Measurements from ENCODE around the gene CFAP141. TPM values are rescaled to one million over a fixed set of nuclear protein-coding genes. Genes with fewer than 3 reads are reported as not detected.
"Not testable (repeated sequence)": the region's sequence is repeated elsewhere in the genome, so short reads cannot be mapped to it uniquely, and the experiment has no call there.

Gene CFAP141
- total RNA-seq, 1 experiment from 2014 or later = not detected

- no peak for DNase-seq (ENCODE audit: low spot score)
Measured at GRCh38 chr1:154208677-154209388, 2.7 kb upstream of the CFAP141 start.

- no peak for DNase-seq (ENCODE audit: low spot score)
Measured at GRCh38 chr1:154207262-154207661, 1.1 kb upstream of the CFAP141 start.

DNA sequence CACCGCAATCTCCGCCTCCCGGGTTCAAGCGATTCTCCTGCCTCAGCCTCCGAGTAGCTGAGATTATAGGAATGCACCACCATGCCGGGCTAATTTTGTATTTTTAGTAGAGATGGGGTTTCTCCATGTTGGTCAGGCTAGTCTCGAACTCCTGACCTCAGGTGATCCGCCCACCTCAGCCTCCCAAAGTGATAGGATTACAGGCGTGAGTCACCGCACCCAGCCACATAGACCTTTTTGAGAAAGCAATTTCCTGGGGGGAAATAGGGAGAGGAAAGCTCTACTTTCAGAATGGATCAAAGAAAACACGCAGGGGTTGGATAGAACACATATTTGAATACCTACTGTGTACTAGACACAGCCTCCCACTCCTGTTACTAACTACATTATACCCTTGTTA lies 355 bp downstream of the CFAP141 start:
- not testable (repeated sequence) for DNase-seq (ENCODE audit: low spot score)

DNA sequence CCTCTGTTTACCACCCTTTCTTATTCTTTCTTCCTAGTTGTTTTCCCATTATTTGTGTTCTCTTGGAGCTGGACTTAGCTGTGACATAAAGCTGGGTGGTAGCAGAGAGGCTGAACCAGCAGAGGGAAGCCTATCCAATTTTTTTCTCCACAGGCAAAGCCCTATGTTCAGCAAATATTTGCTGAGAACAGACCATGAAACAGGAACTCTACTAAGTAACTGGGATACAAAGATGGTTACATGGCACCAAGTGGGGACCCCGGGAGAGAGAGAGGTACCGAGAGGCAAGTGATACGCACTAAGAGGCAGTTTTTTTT lies 6.6 kb downstream of the CFAP141 start:
- DNase-seq (ENCODE audit: low spot score) = no peak

GRCh38 chr1:154198756-154199562 lies 7.2 kb downstream of the CFAP141 start:
- peak; percentile 47 for DNase-seq (ENCODE audit: low spot score)

- no peak for DNase-seq (ENCODE audit: low spot score)
Measured at GRCh38 chr1:154193821-154194220, 12.3 kb downstream of the CFAP141 start.

DNA sequence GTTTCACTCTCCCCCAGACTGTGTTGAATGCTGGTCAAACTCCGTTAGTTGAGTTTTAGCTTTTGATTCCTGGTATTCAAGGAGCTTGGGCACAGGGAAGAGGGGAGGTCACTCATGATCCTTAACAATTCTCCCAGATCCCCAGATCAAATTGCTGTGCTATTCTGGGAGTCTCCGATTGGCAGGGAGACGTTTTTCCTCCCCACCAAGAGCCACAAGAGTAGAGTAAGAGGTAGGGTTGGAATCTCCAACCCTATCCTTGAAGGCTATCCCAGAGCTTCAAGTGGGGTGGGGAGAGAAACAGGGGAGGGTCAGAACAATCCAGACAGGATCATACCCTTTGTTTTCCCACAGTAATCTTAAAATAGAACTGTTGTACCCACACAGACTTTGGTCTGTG lies 13.7 kb downstream of the CFAP141 start:
- no peak for DNase-seq (ENCODE audit: low spot score)

GRCh38 chr1:154191990-154192461 lies 14.1 kb downstream of the CFAP141 start, which contains the start of gene TPM3:
Gene TPM3, minus strand, starts transcription at chr1:154192100. Its CDS starts 82 bp downstream, at chr1:154192018.
- DNase-seq (ENCODE audit: low spot score) = no peak

- no peak for DNase-seq (ENCODE audit: low spot score)
Measured at GRCh38 chr1:154190550-154190949, 15.6 kb downstream of the CFAP141 start.

DNA sequence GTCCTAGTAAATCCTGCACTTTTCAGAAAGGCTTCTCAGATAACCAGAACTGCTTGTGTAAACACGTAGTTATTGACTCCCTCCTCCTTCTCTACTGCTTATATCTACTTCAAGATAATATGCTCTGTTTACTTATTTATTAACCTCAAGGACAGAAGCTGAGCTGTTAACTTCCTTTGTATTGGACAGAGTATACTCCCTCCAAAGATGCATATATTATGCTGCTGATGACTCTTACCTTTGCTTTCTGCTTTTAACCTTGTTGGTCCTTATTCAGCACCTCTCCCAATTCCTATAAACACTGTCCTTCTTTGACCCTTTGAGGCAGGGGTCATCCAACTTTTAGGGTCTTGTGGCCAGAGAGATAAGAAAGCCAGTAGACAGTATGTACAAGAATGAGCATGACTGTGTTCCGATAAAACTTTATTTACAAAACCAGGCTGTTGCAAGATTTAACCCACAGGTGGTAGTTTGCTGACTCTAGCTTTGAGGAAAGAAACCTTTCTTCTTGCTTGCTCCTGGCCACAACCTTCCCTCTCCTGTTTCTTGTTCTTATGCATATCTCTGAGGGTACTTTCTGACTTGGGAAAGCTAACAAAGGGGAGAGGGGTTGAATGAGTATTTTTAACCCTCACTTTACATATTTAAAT lies 19.2 kb downstream of the CFAP141 start:
- no peak for DNase-seq (ENCODE audit: low spot score)

DNA sequence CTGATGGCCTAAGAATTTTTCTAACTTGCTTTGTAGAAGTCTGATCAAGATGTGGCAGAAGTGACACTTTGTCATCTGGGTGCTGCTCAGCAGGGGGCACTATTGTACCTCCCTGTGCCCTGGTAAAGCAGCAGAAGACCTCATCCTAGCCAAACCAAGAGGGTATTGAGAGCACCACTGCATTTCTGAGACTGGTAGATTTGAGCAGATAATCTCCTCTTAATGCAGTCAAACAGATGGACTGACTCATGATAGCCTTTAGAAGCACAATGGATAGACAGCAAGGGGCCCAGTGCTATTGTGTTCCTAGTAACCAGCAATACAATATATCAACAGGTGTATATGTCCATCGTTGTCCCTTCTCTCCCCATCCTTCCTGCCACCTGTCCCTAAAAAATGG lies 20.0 kb downstream of the CFAP141 start:
- DNase-seq (ENCODE audit: low spot score) = no peak

- DNase-seq (ENCODE audit: low spot score) = peak; percentile 98
Measured at GRCh38 chr1:154183046-154183915, 22.9 kb downstream of the CFAP141 start.

DNA sequence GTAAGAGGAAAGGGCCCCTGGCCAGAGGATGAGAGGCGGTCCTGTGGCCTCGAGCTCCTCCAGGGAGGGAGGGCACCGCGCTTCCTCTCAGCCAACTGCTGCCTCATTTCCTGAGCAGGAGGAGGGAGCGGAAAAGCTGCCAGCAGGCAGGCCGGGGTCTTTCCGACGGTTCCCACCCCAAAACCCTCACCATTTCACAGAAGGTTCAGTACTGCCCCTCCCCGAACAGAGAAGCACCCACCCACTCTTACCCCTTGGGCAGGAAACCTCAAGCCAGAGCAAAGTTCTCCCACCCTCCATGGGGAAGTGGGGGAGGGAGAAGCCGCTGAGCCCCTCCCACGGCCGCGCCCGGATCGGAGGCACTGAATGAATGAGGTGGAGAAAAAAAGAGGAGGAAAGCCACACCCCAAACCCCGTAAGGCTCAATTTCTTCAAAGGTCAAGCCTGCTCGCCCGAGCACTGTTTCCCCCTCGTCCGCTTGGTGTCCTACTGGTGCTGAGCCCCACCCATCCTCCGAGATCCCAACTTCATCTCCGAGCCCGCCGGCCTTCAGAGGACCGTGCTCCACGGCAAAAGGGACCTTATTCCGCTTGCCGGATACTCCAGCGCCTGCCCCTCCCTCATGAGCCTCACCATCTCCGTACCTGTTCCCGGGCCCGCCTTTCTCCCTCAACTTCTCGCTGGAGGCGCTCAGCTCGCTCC lies 23.6 kb downstream of the CFAP141 start:
- peak; percentile 72 for DNase-seq (ENCODE audit: low spot score)

DNA sequence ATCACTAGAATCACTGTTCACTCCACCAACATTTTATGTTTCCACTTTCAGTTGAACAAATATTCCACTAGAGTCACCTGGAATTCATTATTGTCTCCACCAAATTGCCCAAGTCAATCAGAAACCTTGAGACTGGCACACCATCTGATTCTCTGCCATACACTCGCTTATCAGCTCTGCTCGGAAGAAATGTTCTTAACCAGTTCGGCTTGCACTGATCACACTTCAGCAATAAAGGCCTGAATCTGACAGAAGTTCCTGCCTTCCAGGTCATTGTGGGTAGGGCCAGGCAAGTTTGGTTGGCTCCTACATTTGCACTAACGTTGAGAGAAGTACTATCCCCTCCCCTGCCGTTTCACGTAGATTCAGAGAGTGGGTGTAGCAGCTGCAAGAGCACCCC lies 24.2 kb downstream of the CFAP141 start:
- no peak for DNase-seq (ENCODE audit: low spot score)

GRCh38 chr1:154179946-154180687 lies 26.0 kb downstream of the CFAP141 start:
- no peak for DNase-seq (ENCODE audit: low spot score)

DNA sequence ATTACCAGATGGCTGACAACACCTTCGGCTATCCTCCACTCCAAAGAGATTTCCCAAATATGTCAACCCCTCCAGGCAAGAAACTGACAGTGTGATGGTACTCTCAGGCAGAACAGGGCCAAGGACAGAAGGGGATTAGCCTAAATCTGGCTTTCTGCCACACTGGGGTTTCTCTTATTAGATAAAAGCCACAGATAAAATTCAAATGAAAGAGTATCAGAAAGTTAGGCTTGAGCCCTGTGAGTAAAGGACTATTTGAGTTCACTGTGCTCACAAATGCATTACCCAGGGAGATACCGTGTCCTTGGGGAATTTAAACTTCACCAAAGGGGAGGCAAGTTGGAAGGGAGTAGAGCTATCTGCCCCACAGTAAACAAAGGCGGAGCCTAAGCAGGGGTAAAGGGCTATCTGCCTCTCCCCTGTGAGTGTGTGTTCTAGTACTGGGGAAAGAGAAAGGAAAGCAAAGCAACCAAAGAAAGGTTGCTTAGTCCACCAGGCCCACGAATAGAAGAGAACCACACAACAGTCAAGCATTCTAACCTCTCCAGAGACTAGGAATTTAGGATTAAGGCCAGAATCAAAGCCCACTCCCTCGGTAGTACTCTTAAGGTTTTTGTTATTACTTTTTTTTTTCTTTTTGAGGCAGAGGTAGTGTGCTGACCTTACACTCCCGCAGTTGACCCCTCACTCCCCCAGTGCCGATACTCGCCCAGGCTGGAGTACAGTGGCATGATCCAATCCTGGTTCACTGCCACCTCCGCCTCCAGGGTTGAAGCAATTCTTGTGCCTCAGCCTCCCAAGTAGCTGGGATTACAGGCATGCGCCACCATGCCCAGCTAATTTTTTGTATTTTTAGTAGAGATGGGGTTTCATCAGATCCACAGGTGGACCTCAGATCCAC lies 27.0 kb downstream of the CFAP141 start:
- DNase-seq (ENCODE audit: low spot score) = no peak

GRCh38 chr1:154178013-154178412 lies 28.1 kb downstream of the CFAP141 start:
- DNase-seq (ENCODE audit: low spot score) = no peak

DNA sequence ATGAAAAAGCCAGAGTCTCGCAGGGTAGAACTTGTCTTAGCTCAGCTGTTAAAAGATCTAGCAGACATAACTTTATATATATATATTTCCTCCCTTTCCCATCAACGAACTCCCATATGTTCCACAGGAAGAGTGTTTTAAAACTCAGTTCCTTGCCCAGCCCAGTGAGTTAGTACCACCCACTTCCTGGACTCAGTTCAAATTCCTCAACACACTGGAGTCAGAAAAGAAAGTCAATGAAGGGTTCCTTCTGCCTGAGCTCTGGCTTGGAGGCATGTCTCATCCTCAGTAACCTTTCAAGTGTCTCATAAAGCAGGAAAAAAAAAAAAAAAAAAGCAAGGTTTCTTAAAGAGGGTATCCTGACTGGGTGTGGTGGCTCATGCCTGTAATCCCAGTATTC lies 29.8 kb downstream of the CFAP141 start:
- no peak for DNase-seq (ENCODE audit: low spot score)

- no peak for DNase-seq (ENCODE audit: low spot score)
Measured at GRCh38 chr1:154174654-154175053, 31.5 kb downstream of the CFAP141 start.

Measured in H4 (cell line).